SK-N-MC (cell line): Measurements from ENCODE around the gene HRH3.

Experiments
- DNase-seq: peaks from one replicate; pipeline ENCODE4 v3.0.0-alpha.2; 2011; ENCODE audit warnings: low read depth, low spot score
- H3K27ac ChIP-seq: fragments of 200-600 bp; sonication (generic); 2 replicates; pipeline ENCODE4 v1.5.1; 2016; ENCODE audit warnings: mixed run types
- H3K36me3 ChIP-seq: fragments of 200-600 bp; sonication (generic); 2 replicates; pipeline ENCODE4 v1.6.1; 2017; ENCODE audit warnings: antibody characterized with exemption, low read length, mixed read lengths; ENCODE audit not compliant: insufficient read depth
- H3K4me3 ChIP-seq: fragments of 200-600 bp; sonication (generic); 2 replicates; pipeline ENCODE4 v1.5.1; 2016
- H3K9ac ChIP-seq: fragments of 200-600 bp; sonication (generic); 2 replicates; pipeline ENCODE4 v1.8.0; 2017; ENCODE audit warnings: mixed run types, mixed read lengths; ENCODE audit not compliant: insufficient read length
- H3K9me3 ChIP-seq: fragments of 200-600 bp; sonication (generic); 2 replicates; pipeline ENCODE4 v1.6.1; 2017; ENCODE audit warnings: low read depth, mild to moderate bottlenecking, antibody characterized with exemption, low read length, moderate library complexity, mixed read lengths
- EZH2 ChIP-seq: fragments of 200-600 bp; sonication (generic); IDR thresholded peaks from one replicate; pipeline ENCODE4 v1.6.1; 2017; ENCODE audit warnings: antibody characterized with exemption
- FOXP2 ChIP-seq: optimal IDR thresholded peaks from 2 replicates; pipeline ENCODE3; 2011; ENCODE audit warnings: mild to moderate bottlenecking, moderate library complexity; ENCODE audit not compliant: insufficient read depth; ENCODE audit errors: extremely low read length, control extremely low read depth
- POLR2AphosphoS5 ChIP-seq: IDR thresholded peaks from 2 replicates; pipeline ENCODE4 v1.6.1; 2012; ENCODE audit warnings: mild to moderate bottlenecking, low read depth, low read length, borderline replicate concordance

The HRH3 gene

GRCh38 chr20:62236200-62236599 is 16.1 kb upstream of the HRH3 start:
- Histone ChIP-seq H3K9me3 (no peaks in the 10 kb centered on the region), H3K36me3 (no peaks in the 10 kb centered on the region), H3K9ac (no peak overlapping the region), H3K4me3 (no peak overlapping the region), H3K27ac (no peak overlapping the region)
- TF ChIP-seq EZH2 (no peak), POLR2AphosphoS5 (no peak), FOXP2 (no peak)
- no peak for DNase-seq

GRCh38 chr20:62235777-62236157 is 15.7 kb upstream of the HRH3 start:
- TF ChIP-seq EZH2 (no peak), POLR2AphosphoS5 (no peak), FOXP2 (no peak)
- H3K27ac ChIP-seq = no peak overlapping the region
- no peak overlapping the region for H3K4me3 ChIP-seq
- DNase-seq = no peak
- no peaks in the 10 kb centered on the region for H3K9me3 ChIP-seq
- no peak overlapping the region for H3K9ac ChIP-seq
- H3K36me3 ChIP-seq = no peaks in the 10 kb centered on the region

DNA sequence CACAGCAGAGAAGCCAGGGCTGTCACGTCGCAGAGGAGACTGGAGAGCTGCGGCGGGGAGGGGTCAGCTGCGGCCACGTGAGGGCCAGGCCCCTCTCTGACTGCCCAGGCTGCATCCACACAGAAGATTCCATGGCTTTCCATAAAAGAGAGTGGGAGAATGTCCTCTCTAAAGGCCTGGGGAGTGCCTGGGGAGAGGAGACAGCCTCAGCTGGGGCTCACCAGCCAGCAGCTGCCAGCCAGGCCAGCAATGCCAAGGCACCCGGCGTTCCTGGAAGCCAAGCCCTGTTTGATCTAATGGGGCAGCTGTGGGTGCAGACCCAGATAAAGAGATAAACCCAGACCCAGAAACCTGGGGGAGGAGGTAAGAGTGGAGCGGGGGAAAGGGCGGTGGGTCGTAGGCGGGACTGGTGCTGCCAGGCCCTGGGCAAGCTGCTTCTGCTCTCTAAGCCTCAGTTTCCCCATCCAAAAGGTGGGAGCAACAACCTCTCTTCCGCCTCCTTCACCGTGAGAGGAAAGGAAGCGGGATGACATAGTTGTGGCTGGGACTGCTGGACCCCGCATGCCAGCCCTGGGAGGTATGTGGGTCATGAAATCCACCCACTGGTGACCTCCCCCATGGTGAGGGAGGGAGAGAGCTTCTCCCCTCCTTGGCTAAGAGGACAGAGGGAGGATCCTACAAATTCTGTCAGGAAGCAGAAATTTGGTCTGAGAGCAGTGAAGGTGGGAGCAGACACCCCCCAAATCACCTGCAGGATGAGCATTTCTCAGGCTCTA is 15.1 kb upstream of the HRH3 start:
- Histone ChIP-seq H3K9me3 (no peaks in the 10 kb centered on the region), H3K27ac (no peak overlapping the region), H3K9ac (no peak overlapping the region), H3K36me3 (no peaks in the 10 kb centered on the region), H3K4me3 (no peak overlapping the region)
- no peak for DNase-seq
- no peak for TF ChIP-seq FOXP2

DNA sequence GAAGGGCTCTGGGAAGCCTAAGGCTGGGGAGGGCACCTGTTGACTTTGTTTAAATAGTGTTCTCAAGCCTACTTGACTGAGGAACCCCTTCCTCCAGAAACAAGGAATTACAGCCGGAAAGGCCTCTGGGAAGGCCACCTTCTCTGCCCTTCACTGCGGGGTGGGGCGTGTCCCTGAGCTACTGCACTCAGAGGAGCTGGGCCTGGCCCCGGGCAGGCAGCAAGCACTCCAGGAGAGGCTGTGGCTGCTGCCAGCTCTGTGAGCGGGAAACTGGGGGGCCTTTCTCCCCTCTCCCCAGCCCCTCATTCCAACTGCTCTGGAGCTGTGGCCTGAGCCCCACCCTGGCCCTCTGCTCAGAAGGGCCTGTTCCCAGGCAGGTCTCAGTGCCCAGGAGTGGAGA is 14.3 kb upstream of the HRH3 start:
- Histone ChIP-seq H3K27ac (no peak overlapping the region), H3K36me3 (no peaks in the 10 kb centered on the region), H3K9me3 (no peaks in the 10 kb centered on the region), H3K4me3 (no peak overlapping the region), H3K9ac (no peak overlapping the region)
- no peak for DNase-seq
- TF ChIP-seq FOXP2 (no peak), POLR2AphosphoS5 (no peak), EZH2 (no peak)

GRCh38 chr20:62233684-62234083 is 13.6 kb upstream of the HRH3 start:
- TF ChIP-seq FOXP2 (no peak), POLR2AphosphoS5 (no peak)
- Histone ChIP-seq H3K9ac (no peak overlapping the region), H3K36me3 (no peaks in the 10 kb centered on the region), H3K4me3 (no peak overlapping the region), H3K9me3 (no peaks in the 10 kb centered on the region), H3K27ac (no peak overlapping the region)
- no peak for DNase-seq

GRCh38 chr20:62232770-62233645 is 12.9 kb upstream of the HRH3 start:
- Histone ChIP-seq H3K9ac (no peak overlapping the region), H3K9me3 (no peaks in the 10 kb centered on the region), H3K4me3 (no peak overlapping the region), H3K27ac (no peak overlapping the region), H3K36me3 (no peaks in the 10 kb centered on the region)
- TF ChIP-seq POLR2AphosphoS5 (no peak), EZH2 (no peak), FOXP2 (no peak)
- DNase-seq = no peak

DNA sequence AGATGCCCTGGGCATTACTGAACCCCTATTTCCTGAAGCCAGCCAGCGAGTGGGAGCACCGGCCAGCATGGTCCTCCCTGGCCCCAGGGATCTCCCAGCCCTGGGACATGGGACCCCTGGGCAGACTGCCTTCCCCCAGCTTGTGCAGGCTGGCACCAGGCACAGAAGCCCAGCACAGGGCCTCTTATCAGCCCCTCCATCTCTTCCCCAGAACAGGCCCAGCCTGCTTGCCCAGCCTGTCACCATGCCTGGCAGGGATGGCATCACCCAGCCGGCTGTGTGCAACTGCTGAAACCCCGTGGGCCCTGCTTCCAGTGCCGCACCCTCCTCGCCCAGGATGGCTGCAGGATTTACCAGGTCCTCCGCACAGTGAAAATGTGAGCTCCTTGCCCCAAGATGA is 12.1 kb upstream of the HRH3 start:
- Histone ChIP-seq H3K9ac (no peak overlapping the region), H3K27ac (no peak overlapping the region), H3K4me3 (no peak overlapping the region), H3K9me3 (no peaks in the 10 kb centered on the region), H3K36me3 (no peaks in the 10 kb centered on the region)
- TF ChIP-seq EZH2 (no peak), POLR2AphosphoS5 (no peak), FOXP2 (no peak)
- no peak for DNase-seq

DNA sequence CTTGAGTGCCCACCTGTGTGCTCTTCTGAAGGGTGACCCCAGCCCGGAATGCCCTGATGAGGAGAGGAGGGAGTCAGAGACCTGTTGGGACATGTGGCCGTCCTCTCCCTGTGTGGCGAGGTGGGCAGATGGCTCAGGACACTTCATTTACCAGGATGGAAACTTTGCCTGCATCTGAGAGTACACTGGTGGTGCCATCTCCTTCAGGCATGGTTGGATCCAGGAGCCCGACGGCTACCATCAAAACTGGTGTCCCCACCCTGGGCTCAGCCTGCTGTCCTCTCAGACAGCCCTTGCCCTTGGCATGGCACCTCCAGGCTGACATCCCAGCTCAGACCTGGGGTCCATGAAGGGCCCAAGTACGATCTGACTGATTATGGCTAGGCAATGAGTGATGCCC is 11.2 kb upstream of the HRH3 start:
- TF ChIP-seq FOXP2 (no peak), POLR2AphosphoS5 (no peak), EZH2 (no peak)
- Histone ChIP-seq H3K9me3 (no peaks in the 10 kb centered on the region), H3K36me3 (no peaks in the 10 kb centered on the region), H3K9ac (no peak overlapping the region), H3K4me3 (no peak overlapping the region), H3K27ac (no peak overlapping the region)
- DNase-seq = no peak

DNA sequence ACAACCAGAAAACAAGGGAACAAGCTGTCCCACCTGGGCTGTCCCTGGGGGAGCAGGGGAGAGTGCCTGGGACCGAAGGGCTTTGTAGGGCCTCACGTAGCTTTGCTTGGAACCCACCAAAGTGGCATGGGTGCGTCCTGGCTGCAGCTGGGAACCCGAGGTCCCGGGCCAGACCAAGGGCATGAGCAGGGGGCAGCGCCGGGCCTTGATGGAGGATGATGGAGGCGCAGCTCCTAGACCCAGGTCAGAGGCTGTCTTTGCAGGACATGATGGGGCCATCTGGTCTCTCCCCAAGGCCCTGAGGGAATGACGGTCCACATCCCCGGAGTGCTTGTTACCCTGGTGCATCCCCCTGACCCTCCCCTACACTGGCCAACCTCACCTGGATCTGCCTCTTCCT is 10.6 kb upstream of the HRH3 start:
- H3K27ac ChIP-seq = no peak overlapping the region
- TF ChIP-seq EZH2 (no peak), FOXP2 (no peak), POLR2AphosphoS5 (no peak)
- no peak overlapping the region for H3K4me3 ChIP-seq
- no peaks in the 10 kb centered on the region for H3K36me3 ChIP-seq
- no peak for DNase-seq
- no peaks in the 10 kb centered on the region for H3K9me3 ChIP-seq
- no peak overlapping the region for H3K9ac ChIP-seq
